ENCODE data around the gene BRPF3. TPM values are rescaled to one million over a fixed set of nuclear protein-coding genes. Genes with fewer than 3 reads are reported as not detected.
A peak's percentile ranks its signal among the peaks of the same experiment; 100 is the strongest.

Gene BRPF3
- total RNA-seq, 2 donors from 2014 or later: 27.6 to 30.6 TPM

DNA sequence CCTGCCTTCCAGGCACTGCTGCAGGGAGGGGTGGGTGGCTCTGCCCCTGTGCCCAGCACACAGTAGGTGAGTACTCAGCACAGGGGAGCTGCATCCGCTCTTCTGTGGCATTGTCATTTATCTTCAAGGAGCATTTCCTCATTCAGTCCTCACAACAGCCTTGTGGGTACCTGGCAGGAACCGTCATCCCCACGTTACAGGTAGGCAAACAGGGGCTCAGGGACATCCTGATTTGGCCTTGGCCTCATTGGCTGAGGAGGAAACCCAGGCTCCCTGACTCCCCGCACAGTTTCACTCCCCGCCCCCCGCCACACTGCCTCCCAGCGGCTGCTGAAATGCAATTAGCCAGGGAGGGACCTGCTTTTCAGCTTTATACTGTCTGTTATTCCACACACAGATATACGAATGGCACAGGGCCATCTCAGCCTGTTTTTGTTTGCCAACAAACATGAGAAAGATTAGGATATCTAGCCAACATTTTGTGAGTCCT lies 49.1 kb downstream of the BRPF3 start:
- H3K9me3 ChIP-seq (ENCODE audit: control insufficient read depth, low read length, poor library complexity, severe bottlenecking): no peaks in the 10 kb centered on the region
- DNase-seq (no peak), ATAC-seq (no peak)
- H3K4me1 Mint-ChIP-seq: peaks cover 18% of the 10 kb centered on the region
- H3K27me3 Mint-ChIP-seq: peaks cover 15% of the 10 kb centered on the region
- no peak overlapping the region for H3K4me3 Mint-ChIP-seq
- peaks cover 12% of the 10 kb centered on the region for H3K36me3 Mint-ChIP-seq (ENCODE audit: low read depth)
- no peak overlapping the region for H3K27ac Mint-ChIP-seq

GRCh38 chr6:36246506-36247268 lies 50.1 kb downstream of the BRPF3 start:
- H3K4me1 Mint-ChIP-seq: peaks cover 15% of the 10 kb centered on the region
- H3K36me3 Mint-ChIP-seq (ENCODE audit: low read depth): peaks cover 12% of the 10 kb centered on the region
- peaks cover 15% of the 10 kb centered on the region for H3K27me3 Mint-ChIP-seq
- DNase-seq (no peak), ATAC-seq (no peak)
- no peak overlapping the region for H3K4me3 Mint-ChIP-seq
- H3K27ac Mint-ChIP-seq: peak overlapping the region; percentile 81
- no peaks in the 10 kb centered on the region for H3K9me3 ChIP-seq (ENCODE audit: control insufficient read depth, low read length, poor library complexity, severe bottlenecking)

GRCh38 chr6:36247693-36248092 lies 51.1 kb downstream of the BRPF3 start:
- DNase-seq: no peak
- Mint-ChIP-seq H3K27me3 (peaks cover 8% of the 10 kb centered on the region), H3K4me1 (peaks cover 9% of the 10 kb centered on the region), H3K4me3 (no peak overlapping the region), H3K36me3 (ENCODE audit: low read depth) (peaks cover 15% of the 10 kb centered on the region), H3K27ac (peak overlapping the region; percentile 81)
- H3K9me3 ChIP-seq (ENCODE audit: control insufficient read depth, low read length, poor library complexity, severe bottlenecking): no peaks in the 10 kb centered on the region
- no peak for ATAC-seq

GRCh38 chr6:36248980-36249379 lies 52.4 kb downstream of the BRPF3 start:
- ATAC-seq: no peak
- no peak overlapping the region for H3K4me3 Mint-ChIP-seq
- H3K27ac Mint-ChIP-seq: no peak overlapping the region
- H3K27me3 Mint-ChIP-seq: no peaks in the 10 kb centered on the region
- DNase-seq: no peak
- H3K4me1 Mint-ChIP-seq: peaks cover 6% of the 10 kb centered on the region
- H3K36me3 Mint-ChIP-seq (ENCODE audit: low read depth): peaks cover 10% of the 10 kb centered on the region
- no peaks in the 10 kb centered on the region for H3K9me3 ChIP-seq (ENCODE audit: control insufficient read depth, low read length, poor library complexity, severe bottlenecking)

DNA sequence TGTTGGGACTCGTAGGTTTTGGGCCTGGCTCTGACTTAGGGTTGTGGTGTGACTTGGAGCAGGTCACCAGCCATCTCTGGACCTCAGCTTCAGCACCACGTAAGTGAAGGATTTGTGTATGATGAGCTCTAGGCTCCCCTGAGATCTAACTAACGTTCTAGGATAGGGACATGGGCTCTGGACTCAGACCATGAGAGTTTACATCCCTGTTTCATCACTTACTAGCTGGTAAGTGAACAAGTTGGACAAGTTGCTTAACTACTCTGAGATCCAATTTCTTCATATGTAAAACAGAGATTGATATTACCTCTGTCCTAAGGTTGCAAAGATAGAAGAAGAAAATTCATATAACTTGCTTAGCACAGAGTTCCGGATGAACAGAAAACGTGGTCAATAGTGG lies 53.0 kb downstream of the BRPF3 start:
- Mint-ChIP-seq H3K4me3 (no peak overlapping the region), H3K4me1 (peaks cover 6% of the 10 kb centered on the region), H3K27ac (no peak overlapping the region), H3K36me3 (ENCODE audit: low read depth) (peaks cover 10% of the 10 kb centered on the region), H3K27me3 (no peaks in the 10 kb centered on the region)
- no peaks in the 10 kb centered on the region for H3K9me3 ChIP-seq (ENCODE audit: control insufficient read depth, low read length, poor library complexity, severe bottlenecking)
- ATAC-seq (no peak), DNase-seq (no peak)

GRCh38 chr6:36252005-36252404 lies 55.5 kb downstream of the BRPF3 start:
- Mint-ChIP-seq H3K27ac (no peak overlapping the region), H3K36me3 (ENCODE audit: low read depth) (peaks cover 6% of the 10 kb centered on the region), H3K4me3 (no peak overlapping the region), H3K4me1 (peaks cover 2% of the 10 kb centered on the region), H3K27me3 (no peaks in the 10 kb centered on the region)
- no peaks in the 10 kb centered on the region for H3K9me3 ChIP-seq (ENCODE audit: control insufficient read depth, low read length, poor library complexity, severe bottlenecking)
- no peak for ATAC-seq
- no peak for DNase-seq

- no peaks in the 10 kb centered on the region for H3K36me3 Mint-ChIP-seq (ENCODE audit: low read depth)
- ATAC-seq (no peak), DNase-seq (no peak)
- H3K4me3 Mint-ChIP-seq: no peak overlapping the region
- H3K27ac Mint-ChIP-seq: no peak overlapping the region
- H3K27me3 Mint-ChIP-seq: peaks cover 27% of the 10 kb centered on the region
- peaks cover 1% of the 10 kb centered on the region for H3K4me1 Mint-ChIP-seq
- H3K9me3 ChIP-seq (ENCODE audit: control insufficient read depth, low read length, poor library complexity, severe bottlenecking): no peaks in the 10 kb centered on the region
Observed at GRCh38 chr6:36263390-36264000, 67.0 kb downstream of the BRPF3 start.

DNA sequence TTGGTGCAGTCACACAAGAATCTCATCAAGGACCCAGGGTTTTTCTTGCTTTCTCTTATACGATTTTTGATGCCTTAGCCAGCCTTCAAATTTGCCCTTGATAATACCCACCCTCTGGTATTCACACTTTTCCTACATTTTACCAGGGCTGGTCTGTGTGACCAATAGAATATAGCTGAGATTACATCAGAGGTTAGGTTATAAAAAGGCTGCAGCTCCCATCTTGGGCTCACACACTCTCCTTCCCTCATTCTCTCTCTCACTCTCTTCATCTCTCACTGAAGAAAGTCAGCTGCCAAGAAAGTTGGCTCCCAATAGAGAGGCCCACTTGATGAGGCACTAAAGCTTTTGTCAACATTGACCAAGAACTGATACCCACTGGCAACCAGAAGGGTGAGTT lies 69.2 kb downstream of the BRPF3 start:
- no peak overlapping the region for H3K4me3 Mint-ChIP-seq
- no peak overlapping the region for H3K27ac Mint-ChIP-seq
- H3K9me3 ChIP-seq (ENCODE audit: control insufficient read depth, low read length, poor library complexity, severe bottlenecking): no peaks in the 10 kb centered on the region
- no peaks in the 10 kb centered on the region for H3K36me3 Mint-ChIP-seq (ENCODE audit: low read depth)
- ATAC-seq (no peak), DNase-seq (no peak)
- H3K4me1 Mint-ChIP-seq: peaks cover 4% of the 10 kb centered on the region
- H3K27me3 Mint-ChIP-seq: peaks cover 48% of the 10 kb centered on the region

- Mint-ChIP-seq H3K4me1 (peaks cover 9% of the 10 kb centered on the region), H3K27me3 (peaks cover 45% of the 10 kb centered on the region), H3K36me3 (ENCODE audit: low read depth) (no peaks in the 10 kb centered on the region), H3K4me3 (no peak overlapping the region), H3K27ac (no peak overlapping the region)
- no peak for DNase-seq
- H3K9me3 ChIP-seq (ENCODE audit: control insufficient read depth, low read length, poor library complexity, severe bottlenecking): no peaks in the 10 kb centered on the region
- no peak for ATAC-seq
Observed at GRCh38 chr6:36266913-36267644, 70.5 kb downstream of the BRPF3 start.

GRCh38 chr6:36267731-36268477 lies 71.4 kb downstream of the BRPF3 start:
- H3K4me3 Mint-ChIP-seq: no peak overlapping the region

GRCh38 chr6:36268478-36269275 lies 72.1 kb downstream of the BRPF3 start:
- peaks cover 48% of the 10 kb centered on the region for H3K27me3 Mint-ChIP-seq
- no peak overlapping the region for H3K4me3 Mint-ChIP-seq
- H3K27ac Mint-ChIP-seq: no peak overlapping the region
- H3K4me1 Mint-ChIP-seq: peaks cover 11% of the 10 kb centered on the region
- ATAC-seq (no peak), DNase-seq (no peak)
- H3K9me3 ChIP-seq (ENCODE audit: control insufficient read depth, low read length, poor library complexity, severe bottlenecking): no peaks in the 10 kb centered on the region
- no peaks in the 10 kb centered on the region for H3K36me3 Mint-ChIP-seq (ENCODE audit: low read depth)

More at GRCh38 chr6:36267731-36268477, 71.4 kb downstream of the BRPF3 start:
- ATAC-seq (no peak), DNase-seq (no peak)
- H3K36me3 Mint-ChIP-seq (ENCODE audit: low read depth): no peaks in the 10 kb centered on the region
- peaks cover 42% of the 10 kb centered on the region for H3K27me3 Mint-ChIP-seq
- no peak overlapping the region for H3K27ac Mint-ChIP-seq
- H3K4me1 Mint-ChIP-seq: peaks cover 11% of the 10 kb centered on the region
- no peaks in the 10 kb centered on the region for H3K9me3 ChIP-seq (ENCODE audit: control insufficient read depth, low read length, poor library complexity, severe bottlenecking)

Data from T-helper 17 cell (primary cell).